Prostate gland (tissue), 2 donors: ENCODE data around the gene PDCD10.

ENCODE experiments used
- CTCF ChIP-seq, 4 experiments: fragments of 200-600 bp in 2 of 4; fragments of 450-650 bp in 2 of 4; sonication (generic) in 2 of 4; IDR thresholded peaks; 1 replicate in 3 of 4; 2 replicates in 1 of 4; pipeline ENCODE4 v1.5.1; 2016 to 2019; ENCODE audit warnings: antibody characterized with exemption in 4 of 4, mild to moderate bottlenecking in 2 of 4, moderate library complexity in 2 of 4
- POLR2A ChIP-seq: fragments of 450-650 bp; IDR thresholded peaks from one replicate; pipeline ENCODE4 v1.6.1; 2016; ENCODE audit warnings: antibody characterized with exemption, mild to moderate bottlenecking
- POLR2AphosphoS5 ChIP-seq: sonication (generic); formaldehyde crosslinking; IDR thresholded peaks from one replicate; pipeline ENCODE4 v1.6.1; 2017; ENCODE audit warnings: antibody characterized with exemption

DNA sequence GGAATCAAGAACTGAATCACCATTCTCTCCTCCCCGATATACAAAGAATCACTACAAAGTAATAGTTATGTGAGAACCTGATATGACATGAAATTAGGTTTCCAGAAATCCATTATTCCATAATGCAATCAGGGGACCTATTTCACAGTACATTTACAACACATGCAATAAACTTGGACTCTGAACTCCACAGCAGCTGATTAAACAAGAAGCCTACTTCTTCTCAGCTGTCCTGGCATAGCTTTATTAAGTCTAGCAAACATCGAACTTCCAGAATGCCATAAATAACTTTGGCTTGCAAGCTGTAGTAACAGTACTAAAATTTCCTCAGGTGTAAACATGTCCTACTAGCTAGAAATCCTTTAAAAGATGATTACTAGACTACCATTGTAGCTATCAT is 17.8 kb downstream of the PDCD10 start:
- no peak for TF ChIP-seq CTCF (IDR thresholded peaks at IDR 0.05)
- TF ChIP-seq POLR2AphosphoS5: no peak
- TF ChIP-seq POLR2A: no peak
